HepG2 (cell line): ENCODE results near the gene FAM120C. TPM values are rescaled to one million over a fixed set of nuclear protein-coding genes. Genes with fewer than 3 reads are reported as not detected.
A peak's percentile ranks its signal among the peaks of the same experiment; 100 is the strongest.

Experiments used
- ATAC-seq: fragments of 200-7000 bp; cut with Tn5 transposase; 3 replicates; pipeline ENCODE4 v1.9.1; 2020; ENCODE audit warnings: mild to moderate bottlenecking, moderate library complexity
- BruUV-seq: library from RNA; stranded (reverse); fragments of 400-500 nt; replicated peaks from 2 replicates; lab custom pipeline; 2021; lab: Mats Ljungman, UMichigan
- CTCF ChIA-PET: fragments of 300-600 bp; formaldehyde crosslinking; extraction: SDS; loops from one replicate; lab custom pipeline; 2021; ENCODE audit warnings: low total read pairs, inconsistent platforms, low intra/inter-chr PET ratio; lab: Yijun Ruan, JAX
- POLR2A ChIA-PET: fragments of 350-600 bp; sonication (Branson Sonifier 250); formaldehyde crosslinking; loops from one replicate; lab custom pipeline; 2020; ENCODE audit warnings: antibody characterized with exemption, inconsistent platforms; lab: Yijun Ruan, JAX
- DNase-seq: peaks from one replicate; pipeline ENCODE4 v3.0.0-alpha.2; 2015; ENCODE audit warnings: low spot score
- FAIRE-seq: peaks from 3 replicates; lab custom pipeline; 2011; peaks lifted over from hg19 to GRCh38; lab: Jason Lieb, UNC
- H2AFZ ChIP-seq: one replicate; pipeline ENCODE4 v1.6.1; 2011; ENCODE audit warnings: low read length, inconsistent platforms
- H3K27ac ChIP-seq: fragments of 300-600 bp; 3 replicates; pipeline ENCODE4 v1.8.0; 2011; ENCODE audit warnings: mixed run types, mild to moderate bottlenecking, mixed read lengths, low read length, inconsistent platforms; ENCODE audit not compliant: insufficient read depth; ENCODE audit errors: extremely low read length
- H3K27me3 ChIP-seq, 2 experiments: fragments of 200-600 bp in 1 of 2; 2 replicates in 1 of 2; 3 replicates in 1 of 2; pipeline versions ENCODE4 v1.6.0 to v1.8.0; 2011; ENCODE audit warnings: low read length in 2 of 2, mild to moderate bottlenecking in 2 of 2, moderate library complexity in 2 of 2, inconsistent platforms in 1 of 2; ENCODE audit not compliant: insufficient read depth in 2 of 2, control insufficient read depth in 1 of 2
- H3K36me3 ChIP-seq, 2 experiments: fragments of 200-600 bp in 1 of 2; replicated peaks in 1 of 2; 2 replicates in 1 of 2; 3 replicates in 1 of 2; pipeline versions ENCODE4 v1.5.1 to v1.8.0; 2011; ENCODE audit warnings: low read length in 2 of 2, inconsistent platforms in 1 of 2; ENCODE audit not compliant: insufficient read depth in 2 of 2, control insufficient read depth in 1 of 2
- H3K4me1 ChIP-seq: 2 replicates; pipeline ENCODE4 v1.5.1; 2012; ENCODE audit warnings: low read length, inconsistent platforms; ENCODE audit not compliant: insufficient read depth
- H3K4me2 ChIP-seq: 2 replicates; pipeline ENCODE4 v1.6.0; 2011; ENCODE audit warnings: low read depth, low read length, inconsistent platforms
- H3K4me3 ChIP-seq, 3 experiments: fragments of 200-600 bp in 1 of 3; sonication (generic), shearing (Covaris generic) in 1 of 3; replicated peaks in 1 of 3; 2 replicates each; pipeline ENCODE4 v1.5.1; 2011 to 2016; ENCODE audit warnings: low read length in 3 of 3, inconsistent platforms in 2 of 3, low read depth in 2 of 3, mild to moderate bottlenecking in 2 of 3, control low read depth in 1 of 3, mixed read lengths in 1 of 3; ENCODE audit not compliant: insufficient read depth in 1 of 3
- H3K79me2 ChIP-seq: one replicate; pipeline ENCODE4 v1.6.1; 2011; ENCODE audit warnings: low read length, inconsistent platforms; ENCODE audit not compliant: insufficient read depth
- H3K9ac ChIP-seq: 2 replicates; pipeline ENCODE4 v1.6.0; 2011; ENCODE audit warnings: mild to moderate bottlenecking, low read depth, low read length, inconsistent platforms; ENCODE audit not compliant: insufficient read depth
- H3K9me3 ChIP-seq: 2 replicates; pipeline ENCODE4 v1.5.1; 2012; ENCODE audit warnings: mild to moderate bottlenecking, low read length
- H4K20me1 ChIP-seq: 2 replicates; pipeline ENCODE4 v1.6.0; 2011; ENCODE audit warnings: inconsistent platforms, mild to moderate bottlenecking, low read length, moderate library complexity; ENCODE audit not compliant: insufficient read depth
- HMGXB4 ChIP-seq, 2 experiments: sonication (generic) in 1 of 2; formaldehyde crosslinking in 1 of 2; IDR thresholded peaks; 2 replicates each; pipeline versions ENCODE4 v1.4.0 to v1.6.1; 2018 to 2020; ENCODE audit warnings: missing genetic modification reagents in 2 of 2, borderline replicate concordance in 1 of 2, low read depth in 1 of 2, mild to moderate bottlenecking in 1 of 2, missing biosample characterization in 1 of 2
- POGK ChIP-seq: sonication (generic); formaldehyde crosslinking; conservative IDR thresholded peaks from 2 replicates; pipeline ENCODE4 v1.8.0; 2022; ENCODE audit warnings: mild to moderate bottlenecking, moderate library complexity, missing genetic modification reagents
- PRDM4 ChIP-seq: sonication (generic); formaldehyde crosslinking; IDR thresholded peaks from 2 replicates; pipeline ENCODE4 v1.9.0; 2021; ENCODE audit warnings: missing genetic modification reagents, borderline replicate concordance
- ZFYVE20 ChIP-seq: sonication (generic); formaldehyde crosslinking; IDR thresholded peaks from 2 replicates; pipeline ENCODE4 v1.8.0; 2023; ENCODE audit warnings: low read depth, mild to moderate bottlenecking, moderate library complexity, missing genetic modification reagents, borderline replicate concordance
- ZNF160 ChIP-seq: sonication (generic); formaldehyde crosslinking; IDR thresholded peaks from 2 replicates; pipeline ENCODE4 v1.8.0; 2022; ENCODE audit warnings: mild to moderate bottlenecking, inconsistent platforms, missing genetic modification reagents
- ZNF253 ChIP-seq: sonication (generic); formaldehyde crosslinking; IDR thresholded peaks from 2 replicates; pipeline ENCODE4 v1.8.0; 2022; ENCODE audit warnings: mild to moderate bottlenecking, missing genetic modification reagents, borderline replicate concordance
- WGBS: methylation state at CpG from one replicate; pipeline ENCODE4 v1.1.6; 2017; ENCODE audit warnings: low lambda C conversion rate; 5-methylcytosine and 5-hydroxymethylcytosine counted together
- in situ Hi-C: cut with HindIII; loops from 2 replicates; pipeline ENCODE4 v1.10.0; 2017; ENCODE audit warnings: low pct_unique_long_range_greater_than_20kb; ENCODE audit not compliant: extremely low pct_ligation_motif_present
- intact Hi-C: fragments of 100-400 bp; cut with micrococcal nuclease; formaldehyde crosslinking; loops from one replicate; pipeline ENCODE4 v1.10.0; 2022; ENCODE audit not compliant: unreplicated experiment
- polyA plus RNA-seq, 8 experiments: library from polyadenylated mRNA; depleted of rRNA in 3 of 8; stranded (reverse) in 7 of 8; unstranded in 1 of 8; fragments of >200 nt; fragmentation: Illumina TruSeq in 4 of 8; extraction: Trizol in 4 of 8; gene quantifications; 2 replicates each; pipeline versions ENCODE4 v1.2.1 to v1.2.3, GENCODE V29; 2011 to 2016; ENCODE audit warnings: low read depth in 4 of 8, missing spikeins in 1 of 8, mixed read lengths in 1 of 8; ENCODE audit not compliant: insufficient read depth in 1 of 8
- total RNA-seq, 5 experiments: library from RNA; depleted of rRNA; stranded (reverse); fragments of >200 nt; fragmentation: Illumina TruSeq; extraction: Trizol; gene quantifications; 2 replicates each; pipeline ENCODE4 v1.2.3, GENCODE V29; 2016; ENCODE audit warnings: low read depth in 1 of 5

Gene FAM120C
- total and polyA plus RNA-seq, 2 of the 13 experiments (the other 11 are each of a cell fraction or from before 2014, with no cell fraction given) = 4.6 to 7.4 TPM

GRCh38 chrX:54182864-54183613, at the start of gene FAM120C (continued):
- no peak for TF ChIP-seq POGK
- TF ChIP-seq HMGXB4 (CRISPR knock-in tag; IDR thresholded peaks at IDR 0.05; ENCODE audit: borderline replicate concordance in 1 of 2, low read depth in 1 of 2) = 0 out of 4 replicates have a peak, but pooled peaks of 1 of the 2 experiments have one; percentile 34

- no peak for ATAC-seq
- POLR2A ChIA-PET = no interaction called here
- intact Hi-C loops = no loop called here
- Histone ChIP-seq H3K27ac (no peak overlapping the region), H3K27me3 (no peaks in the 10 kb centered on the region), H3K36me3 (no peaks in the 10 kb centered on the region), H3K9me3 (no peaks in the 10 kb centered on the region), H3K79me2 (no peaks in the 10 kb centered on the region), H3K4me3 (no peak overlapping the region), H3K9ac (no peak overlapping the region), H2AFZ (no peak overlapping the region), H4K20me1 (no peaks in the 10 kb centered on the region), H3K4me2 (no peak overlapping the region), H3K4me1 (no peaks in the 10 kb centered on the region)
- no TSS peak for BruUV-seq
- in situ Hi-C loops = no loop called here
- WGBS = 52% methylated on average over 3 of the region's 4 CpGs
- CTCF ChIA-PET = no interaction called here
- FAIRE-seq = no peak
- DNase-seq = no peak
- TF ChIP-seq ZNF160 = no peak
- TF ChIP-seq ZNF253 (CRISPR knock-in tag) = no peak
- no peak for TF ChIP-seq PRDM4
- TF ChIP-seq ZFYVE20 = no peak
Measured at GRCh38 chrX:54230435-54231148, 47.5 kb upstream of the FAM120C start.
